GM21825 (cell line): ENCODE data around the gene SNTA1.
A peak's percentile ranks its signal among the peaks of the same experiment; 100 is the strongest.
"Not testable (repeated sequence)": the region's sequence is repeated elsewhere in the genome, so short reads cannot be mapped to it uniquely, and the experiment has no call there.

ENCODE experiments used
- ATAC-seq: cut with Tn5 transposase; IDR thresholded peaks from one replicate; pipeline ENCODE4 v1.9.1; 2021; ENCODE audit warnings: mild to moderate bottlenecking, moderate library complexity; ENCODE audit not compliant: unreplicated experiment

SNTA1 gene

DNA sequence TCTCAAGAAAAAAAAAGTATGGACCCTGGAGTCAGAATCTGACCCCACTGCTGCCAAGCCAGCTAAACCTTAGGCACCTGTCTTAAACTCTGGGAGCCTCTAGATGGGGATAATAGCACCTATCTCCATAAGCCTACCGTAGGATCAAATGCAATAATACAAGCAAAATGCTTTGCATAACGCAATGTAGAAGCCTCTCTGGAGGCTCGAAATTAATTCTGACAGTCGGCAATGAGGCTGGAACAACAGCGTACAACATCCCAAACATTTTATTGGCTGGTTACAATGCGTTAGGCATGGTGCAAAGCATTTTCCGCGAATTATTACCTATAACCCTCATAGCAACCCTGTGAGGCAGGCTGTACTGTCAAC, 42.8 kb downstream of the SNTA1 start:
- peak; percentile 30 for ATAC-seq

DNA sequence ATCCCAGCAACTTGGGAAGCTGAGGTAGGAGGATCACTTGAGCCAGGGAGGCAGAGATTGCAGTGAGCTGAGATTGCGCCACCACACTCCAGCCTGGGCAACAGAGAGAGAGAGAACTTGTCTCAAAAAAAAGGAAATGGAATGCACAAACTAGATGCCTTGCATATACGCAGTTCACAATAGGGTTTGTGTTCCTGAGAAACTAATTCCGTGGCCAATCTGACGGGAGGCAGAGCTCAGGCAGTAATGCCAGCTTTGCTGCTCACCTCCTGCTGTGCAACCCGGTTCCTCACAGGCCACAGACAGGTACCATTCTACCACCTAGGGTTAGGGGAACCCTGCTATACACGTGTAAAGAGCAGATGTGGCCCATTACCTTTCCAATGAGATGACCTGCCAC, 43.6 kb downstream of the SNTA1 start:
- ATAC-seq: no peak

GRCh38 chr20:33394718-33395117, 48.8 kb downstream of the SNTA1 start:
- ATAC-seq: no peak

DNA sequence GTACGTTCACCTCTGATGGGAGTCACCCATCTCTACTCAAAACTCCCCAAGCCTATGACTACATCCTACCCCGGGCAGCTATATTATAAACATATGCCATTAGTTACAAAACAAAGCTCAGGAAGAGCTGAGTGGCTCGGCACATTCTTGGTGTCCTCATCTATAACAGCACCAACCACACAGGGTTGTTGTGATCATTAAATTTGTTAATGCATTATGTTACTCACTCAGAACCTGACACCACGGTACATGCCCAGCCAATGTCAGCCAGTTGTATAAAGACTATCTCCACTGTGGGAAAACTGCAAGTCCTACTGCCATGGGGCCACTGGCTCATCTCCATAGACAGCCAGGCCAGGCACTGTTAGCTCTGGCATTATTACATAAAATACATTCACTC, 50.0 kb downstream of the SNTA1 start:
- ATAC-seq: no peak

- ATAC-seq: no peak
These were observed 51.7 kb downstream of the SNTA1 start for GRCh38 chr20:33391722-33392415.

- ATAC-seq: not testable (repeated sequence)
These were observed 54.2 kb downstream of the SNTA1 start for GRCh38 chr20:33389326-33389725.

GRCh38 chr20:33388268-33388667, 55.3 kb downstream of the SNTA1 start:
- no peak for ATAC-seq

DNA sequence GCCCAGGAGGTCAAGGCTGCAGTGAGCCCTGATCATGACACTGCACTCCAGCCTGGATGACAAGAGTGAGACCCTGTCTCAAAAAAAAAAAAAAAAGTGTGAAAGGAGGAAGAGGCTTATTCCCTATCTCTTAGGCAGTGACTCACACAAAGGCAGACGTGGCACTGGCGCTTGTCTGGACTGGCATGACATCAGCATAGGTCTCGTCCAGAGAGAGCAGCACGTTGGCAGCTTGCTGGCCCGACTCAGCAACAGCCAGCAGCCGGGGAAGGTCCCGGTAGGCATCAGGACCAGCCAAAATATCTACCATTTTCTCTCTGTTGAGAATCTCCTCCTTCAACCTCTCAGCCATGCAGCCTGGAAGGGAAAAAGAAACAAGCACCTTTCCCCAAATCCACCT, 56.4 kb downstream of the SNTA1 start:
- ATAC-seq: no peak

- ATAC-seq: no peak
These were observed 56.9 kb downstream of the SNTA1 start for GRCh38 chr20:33386673-33387072.

- no peak for ATAC-seq
These were observed 66.2 kb downstream of the SNTA1 start for GRCh38 chr20:33377366-33377765.

DNA sequence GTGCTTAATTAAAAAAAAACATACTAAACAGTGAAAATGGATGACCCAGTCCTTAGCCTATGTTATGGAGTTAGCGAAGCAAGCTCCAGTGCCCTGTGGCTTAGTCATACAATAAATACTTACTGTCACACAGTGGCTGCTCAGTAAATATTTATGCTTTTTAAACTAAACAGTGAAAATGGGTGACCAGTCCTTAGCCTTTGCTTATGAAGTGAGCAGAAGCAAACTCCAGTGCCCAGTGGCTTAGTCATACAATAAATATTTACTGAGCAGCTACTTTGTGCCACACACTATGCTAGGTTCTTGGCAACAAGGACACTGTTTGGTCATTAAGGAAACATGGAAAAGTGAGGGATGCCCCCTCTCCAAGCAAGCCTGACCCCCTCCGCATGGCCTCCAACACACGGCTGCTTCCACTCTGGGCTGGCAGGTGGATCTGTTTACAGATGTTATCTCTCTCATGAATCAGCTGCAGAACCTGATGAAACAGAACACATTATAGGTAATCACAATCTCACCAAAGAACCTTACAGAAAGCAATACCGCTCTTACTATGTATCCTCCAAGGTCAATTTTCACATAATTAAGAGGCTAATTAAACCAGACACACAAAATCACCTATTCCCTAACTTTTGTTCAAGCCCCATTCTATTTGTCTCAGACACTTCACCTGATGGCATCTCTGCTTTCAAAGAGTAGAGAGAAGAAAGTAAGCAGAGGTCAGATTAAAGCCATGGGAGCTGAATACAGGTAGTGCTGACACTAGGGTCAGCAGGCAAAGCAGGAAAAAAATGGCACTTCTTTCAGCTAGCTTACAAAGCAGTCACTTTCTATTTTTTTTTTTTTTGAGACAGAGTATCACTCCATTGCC, 69.6 kb downstream of the SNTA1 start:
- ATAC-seq: no peak

- ATAC-seq: no peak
These were observed 70.5 kb downstream of the SNTA1 start for GRCh38 chr20:33372993-33373441.

GRCh38 chr20:33370291-33370690, 73.3 kb downstream of the SNTA1 start:
- ATAC-seq: no peak

DNA sequence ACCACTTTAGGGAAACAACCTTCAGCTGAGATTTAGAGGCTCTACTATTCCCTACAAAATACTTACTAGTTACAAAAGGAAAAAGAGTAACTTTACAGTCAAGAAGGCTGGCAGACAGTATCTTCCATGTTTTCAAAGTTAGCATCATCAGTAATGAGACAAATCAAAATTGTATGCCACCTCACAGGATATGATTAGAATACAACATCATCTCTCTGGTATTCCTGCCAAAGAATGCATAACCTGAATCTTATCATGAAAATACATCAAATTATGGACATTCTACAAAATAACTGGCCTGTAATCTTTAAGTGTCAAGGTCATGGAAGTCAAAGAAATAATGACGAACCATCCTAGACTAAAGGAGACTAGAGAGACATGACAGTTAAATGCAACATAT, 80.7 kb downstream of the SNTA1 start:
- ATAC-seq: no peak

- ATAC-seq: no peak
These were observed 83.9 kb downstream of the SNTA1 start for GRCh38 chr20:33359399-33360261.
